GM19099 (cell line): ENCODE measurements around the gene NFATC3.

Source experiments
- POLR2A ChIP-seq: IDR thresholded peaks from 3 replicates; pipeline ENCODE4 v1.6.1; 2011; ENCODE audit warnings: low read depth; ENCODE audit not compliant: insufficient read length; ENCODE audit errors: extremely low read depth

Gene NFATC3

DNA sequence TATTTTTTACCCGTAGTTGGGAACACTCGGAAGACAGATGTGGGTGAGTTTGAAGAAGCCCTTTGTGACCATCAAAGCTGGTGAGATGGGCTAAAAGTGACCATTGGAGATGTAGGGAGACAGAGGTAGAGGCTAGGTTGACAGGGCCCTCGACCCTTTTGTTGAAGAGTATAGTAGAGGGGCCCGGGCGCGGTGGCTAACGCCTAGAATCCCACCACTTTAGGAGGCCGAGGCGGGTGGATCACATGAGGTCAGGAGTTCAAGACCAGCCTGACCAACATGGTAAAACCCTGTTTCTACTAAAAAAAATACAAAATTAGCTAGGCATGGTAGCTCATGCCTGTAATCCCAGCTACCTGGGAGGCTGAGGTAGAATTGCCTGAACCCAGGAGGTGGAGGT is 16.2 kb upstream of the NFATC3 start:
- no peak for TF ChIP-seq POLR2A

DNA sequence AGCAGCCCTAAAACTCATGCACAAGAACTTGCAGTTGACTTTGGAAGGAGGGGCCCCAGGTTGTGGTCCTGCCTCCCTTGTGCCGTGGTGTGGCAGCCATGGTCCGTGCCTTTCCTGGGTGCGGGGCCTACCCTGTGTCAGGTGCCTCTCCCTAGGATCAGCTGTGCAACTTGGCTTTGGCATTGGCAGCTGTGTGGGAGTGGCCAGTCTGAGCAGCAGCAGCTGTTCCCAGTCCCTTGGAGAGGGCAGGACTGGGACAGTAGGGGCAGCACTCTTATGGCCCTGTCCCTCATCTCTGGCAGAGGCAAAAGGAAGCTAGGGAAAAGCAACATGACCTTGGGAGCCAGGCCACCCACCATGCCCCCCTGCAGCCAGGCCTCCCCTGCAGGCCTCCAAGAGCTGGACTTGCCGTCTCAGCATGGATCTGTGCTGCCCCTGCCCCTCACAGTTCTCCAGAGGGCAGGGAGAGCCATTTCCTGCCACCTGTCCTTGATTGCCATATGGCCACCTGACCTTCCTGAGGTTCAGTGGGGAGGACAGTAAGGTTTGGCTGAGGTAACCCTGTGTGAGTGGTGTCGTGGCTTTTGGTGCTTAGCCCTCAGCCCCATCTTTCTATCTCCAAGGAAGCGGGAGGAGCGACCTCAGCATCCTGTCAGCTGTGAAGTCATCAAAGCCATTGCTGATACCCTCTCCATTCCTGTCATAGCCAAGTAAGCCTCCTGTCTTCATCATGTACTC is 15.5 kb upstream of the NFATC3 start:
- TF ChIP-seq POLR2A, result no peak

DNA sequence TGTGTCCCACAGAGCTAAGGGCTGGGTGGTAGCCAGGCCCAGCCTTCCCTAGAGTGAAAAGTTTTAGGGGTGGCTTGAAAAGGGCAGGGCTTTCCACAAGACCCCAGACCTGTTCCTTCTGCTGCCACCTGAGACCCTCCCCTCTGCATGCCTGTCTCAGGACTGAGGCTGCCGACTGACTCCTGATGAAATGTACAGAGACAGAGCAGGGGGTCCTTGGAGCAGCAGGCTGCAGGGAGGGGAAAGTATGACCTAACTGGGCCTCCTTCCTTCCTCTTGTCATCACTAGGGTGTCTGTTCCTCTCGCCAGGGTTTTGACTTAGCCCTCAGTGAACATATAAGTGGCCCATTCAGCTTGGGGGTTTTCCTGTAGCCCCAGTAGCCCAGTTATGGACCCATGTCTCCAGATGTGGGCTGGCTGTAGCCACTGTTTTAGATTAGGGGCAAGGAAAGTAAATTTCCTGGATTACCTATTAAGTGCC is 14.9 kb upstream of the NFATC3 start:
- peak; percentile 16 for TF ChIP-seq POLR2A

DNA sequence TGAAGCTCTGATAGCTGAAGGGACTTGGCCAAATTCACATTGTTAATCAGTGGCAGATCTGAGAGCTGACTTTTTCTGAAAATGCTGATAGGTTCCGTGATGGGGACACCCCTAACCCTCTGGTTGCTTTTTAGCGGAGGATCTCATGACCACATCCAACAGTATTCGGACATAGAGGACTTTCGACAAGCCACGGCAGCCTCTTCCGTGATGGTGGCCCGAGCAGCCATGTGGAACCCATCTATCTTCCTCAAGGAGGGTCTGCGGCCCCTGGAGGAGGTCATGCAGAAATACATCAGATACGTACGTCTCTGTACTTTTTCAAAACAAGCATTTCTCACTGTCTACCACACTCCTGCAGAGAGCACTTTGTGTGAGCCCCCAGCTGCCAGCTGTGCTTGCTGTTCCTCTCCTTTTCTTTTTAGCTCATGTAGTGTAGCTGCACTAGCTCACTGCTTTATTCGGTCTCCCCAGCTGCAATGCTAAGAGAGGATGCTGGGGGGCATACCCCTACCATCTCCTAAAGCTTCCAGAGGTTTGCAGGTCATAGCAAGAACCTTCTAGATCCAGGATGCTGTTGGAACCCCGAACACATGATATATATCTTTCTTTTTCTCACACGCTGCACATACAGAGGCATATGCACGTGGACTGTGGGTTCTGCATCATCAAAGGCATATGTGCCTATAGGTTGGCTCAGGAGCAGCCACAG is 14.2 kb upstream of the NFATC3 start:
- TF ChIP-seq POLR2A, result no peak

DNA sequence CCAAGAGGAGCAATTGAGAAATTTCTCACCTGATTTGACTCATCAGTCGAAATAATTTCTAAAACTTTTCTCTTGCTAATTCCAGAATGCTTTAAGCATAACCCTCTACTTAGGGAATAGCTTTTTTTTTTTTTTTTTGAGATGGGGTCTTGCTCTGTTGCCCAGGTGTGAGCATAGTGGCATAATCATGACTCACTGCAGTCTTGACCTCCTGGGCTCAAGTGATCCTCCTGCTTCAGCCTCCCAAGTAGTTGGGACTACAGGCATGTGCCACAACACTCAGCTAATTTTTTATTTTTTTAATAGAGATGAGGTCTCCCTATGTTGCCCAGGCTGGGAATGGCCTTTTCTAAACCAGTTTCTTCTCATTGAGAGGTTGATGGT is 13.7 kb upstream of the NFATC3 start:
- TF ChIP-seq POLR2A, result no peak

DNA sequence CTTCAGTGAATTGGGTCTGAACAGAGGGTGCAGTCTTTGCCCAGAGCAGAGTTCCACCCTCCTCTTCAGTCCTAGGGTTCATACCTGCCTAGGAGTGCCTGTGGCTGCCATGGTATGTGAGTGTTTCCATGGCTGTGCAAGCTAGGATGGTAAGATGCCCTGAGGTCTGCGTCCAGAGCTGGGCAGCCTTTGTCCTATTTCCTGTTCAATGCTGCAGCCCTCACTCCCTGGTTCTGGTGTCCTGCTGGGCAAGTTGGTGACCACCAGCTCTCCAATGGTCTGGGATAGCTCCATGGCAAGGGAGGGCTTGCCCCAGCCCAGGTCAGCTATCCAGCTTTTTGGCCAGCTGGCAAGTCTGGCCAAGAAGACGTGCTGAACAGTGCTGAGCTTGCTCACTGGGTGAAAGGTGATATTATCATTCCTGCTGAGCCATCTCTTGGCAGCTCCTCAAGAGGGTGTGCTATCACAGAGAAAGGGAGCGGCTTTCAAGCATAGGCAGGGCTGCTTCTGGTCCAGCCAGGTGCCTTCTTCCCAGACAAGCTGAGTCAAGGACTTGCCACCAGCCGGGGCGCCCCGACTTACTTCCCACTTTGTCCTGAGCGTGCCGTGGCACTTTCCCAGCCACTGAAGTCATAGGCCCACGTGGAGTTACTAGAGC is 13.0 kb upstream of the NFATC3 start:
- no peak for TF ChIP-seq POLR2A

DNA sequence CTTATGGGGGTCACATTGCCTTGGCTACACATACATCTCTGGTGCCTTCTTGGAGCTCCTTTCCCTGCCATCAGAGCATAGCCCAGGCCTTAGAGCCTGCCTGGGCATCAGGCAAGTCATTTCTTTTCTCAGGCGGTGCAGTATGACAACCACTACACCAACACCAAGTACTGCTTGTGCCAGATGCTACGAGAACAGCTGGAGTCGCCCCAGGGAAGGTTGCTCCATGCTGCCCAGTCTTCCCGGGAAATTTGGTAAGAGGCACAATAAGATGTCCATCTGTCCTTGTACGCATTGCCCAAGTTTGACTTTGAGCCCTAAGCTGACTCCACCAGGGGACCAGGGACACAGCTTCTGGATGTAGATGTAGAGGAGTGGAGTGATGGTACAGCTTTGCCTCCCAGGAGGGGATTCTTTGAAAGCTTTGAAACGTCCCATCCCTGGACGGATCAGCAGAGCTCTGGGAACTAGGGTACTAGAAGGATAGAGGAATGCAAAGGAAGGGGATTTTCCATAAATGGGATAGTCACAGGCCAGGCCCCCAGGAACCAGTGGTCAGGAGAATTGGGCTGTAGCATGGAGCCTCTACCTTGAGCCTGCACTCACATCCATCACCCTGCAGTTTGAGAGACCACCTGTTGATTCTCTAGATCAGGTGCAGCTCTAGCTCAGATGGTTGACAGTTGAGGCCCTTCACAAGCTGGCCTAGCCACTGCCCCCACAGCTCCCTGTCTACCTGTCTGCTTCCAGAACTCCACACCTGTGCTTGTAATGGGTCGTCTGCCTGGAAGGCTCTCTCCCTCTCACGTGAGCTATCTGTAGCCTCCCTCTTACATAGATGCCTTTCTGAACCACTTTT is 11.0 kb upstream of the NFATC3 start:
- no peak for TF ChIP-seq POLR2A

DNA sequence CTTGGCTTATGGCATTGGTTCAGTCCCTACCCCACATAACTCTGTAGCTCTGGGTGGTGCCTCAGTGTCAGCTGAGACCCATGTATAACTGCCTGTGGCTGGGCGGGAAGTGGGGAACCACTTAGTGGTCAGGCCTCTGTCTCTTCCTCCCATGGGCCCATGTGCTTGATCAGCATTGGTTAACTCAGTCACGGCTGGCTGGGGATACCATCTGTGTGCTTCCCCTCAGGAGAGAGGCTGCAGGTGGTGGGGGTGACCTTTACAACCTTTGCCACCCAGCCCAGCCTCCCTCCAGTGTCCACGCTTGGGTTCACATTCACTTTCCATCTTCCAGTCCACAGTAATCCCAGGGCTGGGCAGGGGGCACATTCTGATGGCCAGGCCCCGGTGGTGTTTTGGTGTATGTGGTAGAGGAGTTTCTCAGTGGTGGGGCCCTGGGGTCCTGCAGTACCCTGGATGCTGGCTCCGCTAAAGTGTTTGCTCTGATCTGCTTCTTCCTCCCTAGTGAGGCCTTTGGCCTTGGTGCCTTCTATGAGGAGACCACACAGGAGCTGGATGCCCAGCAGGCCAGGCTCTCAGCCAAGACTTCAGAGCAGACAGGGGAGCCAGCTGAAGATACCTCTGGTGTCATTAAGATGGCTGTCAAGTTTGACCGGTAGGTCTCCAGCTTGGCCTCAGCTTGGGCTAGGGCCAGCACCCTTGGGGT is 10.2 kb upstream of the NFATC3 start:
- TF ChIP-seq POLR2A, result peak; percentile 23

DNA sequence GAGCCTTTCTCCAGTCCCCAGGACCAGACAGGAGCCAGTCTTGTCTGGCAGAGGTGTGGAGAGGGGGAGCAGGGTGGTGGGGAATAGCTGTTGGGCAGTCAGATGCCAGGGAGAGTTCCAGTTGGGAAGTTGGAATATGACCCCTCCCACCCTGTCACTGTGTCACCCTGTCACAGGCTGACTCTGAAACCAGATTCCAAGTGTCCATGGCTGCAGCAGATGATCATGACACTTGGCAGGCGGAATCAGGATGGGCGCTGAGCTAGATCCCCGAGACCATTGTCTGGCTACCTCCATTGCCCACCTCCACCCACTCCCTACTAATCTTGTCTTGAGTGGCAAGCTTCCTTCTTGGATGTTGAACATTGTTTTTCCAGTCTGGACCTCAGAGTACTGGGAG is 9.2 kb upstream of the NFATC3 start:
- TF ChIP-seq POLR2A, result no peak

DNA sequence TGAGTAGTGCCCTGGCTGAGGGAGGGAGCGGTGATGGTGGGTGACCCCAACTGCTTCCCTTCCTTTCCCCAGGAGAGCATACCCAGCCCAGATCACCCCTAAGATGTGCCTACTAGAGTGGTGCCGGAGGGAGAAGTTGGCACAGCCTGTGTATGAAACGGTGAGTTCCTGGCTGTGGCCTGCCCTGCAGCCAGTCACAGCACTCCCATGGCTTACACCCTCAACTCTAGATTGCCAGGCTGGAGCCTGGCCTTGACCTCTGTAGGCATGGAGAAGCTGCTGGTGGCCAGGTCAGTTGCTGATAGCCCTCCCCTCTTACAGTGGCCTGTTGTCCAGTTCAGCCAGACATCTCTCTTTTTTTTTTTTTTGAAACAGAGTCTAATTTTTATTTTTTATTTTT is 8.6 kb upstream of the NFATC3 start:
- no peak for TF ChIP-seq POLR2A

DNA sequence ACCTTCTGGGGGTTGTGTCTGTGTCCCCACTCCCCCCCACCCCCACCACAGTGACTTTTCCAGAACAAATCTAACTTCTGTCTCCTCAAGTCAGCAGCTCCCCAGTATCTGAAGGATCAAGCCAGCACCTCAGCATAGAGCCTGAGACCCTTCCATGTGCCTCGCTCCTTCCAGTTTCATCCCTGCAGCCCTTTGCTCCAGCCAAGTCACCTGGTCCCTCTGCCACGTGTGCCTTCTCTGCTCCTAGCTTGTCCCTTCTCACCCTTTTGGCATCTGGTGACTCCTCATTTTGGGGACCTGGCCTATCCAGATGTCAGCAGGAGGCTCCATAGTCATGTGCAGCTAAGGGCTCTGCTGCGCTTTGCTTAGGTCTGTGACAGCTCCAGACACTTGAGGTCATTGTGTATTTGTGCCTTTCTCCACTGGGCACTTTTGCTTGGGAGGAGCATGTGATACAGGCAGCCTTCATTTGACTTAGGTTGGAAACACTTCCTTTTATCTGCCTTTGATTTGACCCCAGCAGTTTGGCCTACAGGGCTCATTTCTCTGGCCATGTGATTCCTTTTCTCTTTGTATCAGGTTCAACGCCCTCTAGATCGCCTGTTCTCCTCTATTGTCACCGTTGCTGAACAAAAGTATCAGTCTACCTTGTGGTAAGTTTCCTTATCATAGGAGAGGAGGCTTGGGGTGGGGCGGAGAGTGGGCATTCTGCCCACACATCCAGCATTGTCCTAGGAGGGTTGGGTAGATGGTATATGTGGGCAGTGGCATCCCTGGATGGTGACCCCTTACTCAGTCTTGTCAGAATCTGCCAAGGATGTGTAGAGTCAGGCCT is 7.1 kb upstream of the NFATC3 start:
- TF ChIP-seq POLR2A, result no peak

DNA sequence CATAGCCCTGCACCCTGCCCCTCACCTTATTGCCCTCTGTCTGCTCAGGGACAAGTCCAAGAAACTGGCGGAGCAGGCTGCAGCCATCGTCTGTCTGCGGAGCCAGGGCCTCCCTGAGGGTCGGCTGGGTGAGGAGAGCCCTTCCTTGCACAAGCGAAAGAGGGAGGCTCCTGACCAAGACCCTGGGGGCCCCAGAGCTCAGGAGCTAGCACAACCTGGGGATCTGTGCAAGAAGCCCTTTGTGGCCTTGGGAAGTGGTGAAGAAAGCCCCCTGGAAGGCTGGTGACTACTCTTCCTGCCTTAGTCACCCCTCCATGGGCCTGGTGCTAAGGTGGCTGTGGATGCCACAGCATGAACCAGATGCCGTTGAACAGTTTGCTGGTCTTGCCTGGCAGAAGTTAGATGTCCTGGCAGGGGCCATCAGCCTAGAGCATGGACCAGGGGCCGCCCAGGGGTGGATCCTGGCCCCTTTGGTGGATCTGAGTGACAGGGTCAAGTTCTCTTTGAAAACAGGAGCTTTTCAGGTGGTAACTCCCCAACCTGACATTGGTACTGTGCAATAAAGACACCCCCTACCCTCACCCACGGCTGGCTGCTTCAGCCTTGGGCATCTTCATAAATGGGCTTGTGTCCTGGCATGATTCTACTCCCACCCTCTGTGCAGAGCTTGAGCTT is 6.3 kb upstream of the NFATC3 start:
- TF ChIP-seq POLR2A, result no peak

DNA sequence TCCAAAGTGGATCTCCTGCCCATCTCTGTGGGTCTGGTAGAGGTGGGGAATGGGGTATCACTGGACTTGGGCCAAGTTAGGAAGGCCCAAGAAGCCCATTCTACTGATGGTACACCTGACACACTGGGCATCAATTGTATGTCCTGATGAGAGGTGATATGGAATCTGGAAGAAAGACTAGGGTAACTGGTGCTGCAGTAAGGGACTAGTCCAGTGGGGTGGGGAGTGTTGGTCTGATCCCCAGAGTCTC is 5.9 kb upstream of the NFATC3 start:
- TF ChIP-seq POLR2A, result no peak
